GM23338 (cell line): ENCODE data around the gene INPP1.

ENCODE experiments used
- CREB1 ChIP-seq: fragments of 250-450 bp; sonication (Bioruptor Pico); IDR thresholded peaks from 2 replicates; pipeline ENCODE4 v1.5.0; 2020; ENCODE audit warnings: low read depth, mild to moderate bottlenecking, moderate library complexity
- EZH2 ChIP-seq: fragments of 200-600 bp; sonication (generic); IDR thresholded peaks from one replicate; pipeline ENCODE4 v1.8.0; 2017; ENCODE audit warnings: antibody characterized with exemption, mild to moderate bottlenecking, low read depth; ENCODE audit not compliant: unreplicated experiment
- EZH2phosphoT487 ChIP-seq: fragments of 200-600 bp; sonication (generic); IDR thresholded peaks from one replicate; pipeline ENCODE4 v1.8.1; 2018; ENCODE audit warnings: antibody characterized with exemption; ENCODE audit not compliant: unreplicated experiment
- STAT1 ChIP-seq: IDR thresholded peaks from one replicate; pipeline ENCODE4 v1.6.1; 2016; ENCODE audit warnings: antibody characterized with exemption; ENCODE audit not compliant: unreplicated experiment
- TF ChIP-seq, protein P1 (sequence below), 2 experiments: fragments of 200-600 bp in 1 of 2; sonication (generic) in 1 of 2; conservative IDR thresholded peaks; 2 replicates each; pipeline versions ENCODE4 v1.5.1 to v1.6.1; 2016 to 2017; ENCODE audit warnings: antibody characterized with exemption in 2 of 2, low read depth in 2 of 2, mild to moderate bottlenecking in 2 of 2, moderate library complexity in 1 of 2
- TF ChIP-seq, protein P2 (sequence below): IDR thresholded peaks from one replicate; pipeline ENCODE4 v1.6.1; 2018; ENCODE audit warnings: antibody characterized with exemption; ENCODE audit not compliant: unreplicated experiment

DNA sequence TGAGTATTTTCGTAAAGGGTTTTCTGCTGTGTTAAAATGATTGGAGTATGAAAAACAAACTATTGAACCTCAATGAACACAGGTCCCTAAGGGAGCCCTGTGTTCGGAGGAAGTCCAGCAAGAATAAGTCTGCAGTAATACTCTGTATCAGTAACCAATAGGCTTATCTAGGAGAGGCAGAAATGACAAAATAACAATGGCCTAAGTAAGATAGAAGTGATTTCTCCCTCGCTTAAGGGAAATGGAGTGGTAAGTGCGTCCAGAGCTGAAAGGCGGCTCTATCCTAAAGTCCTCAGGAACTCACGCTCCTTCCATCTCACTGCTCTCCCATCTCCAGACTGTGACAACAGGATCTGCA is 35.5 kb downstream of the INPP1 start:
- TF ChIP-seq, protein P1, sequence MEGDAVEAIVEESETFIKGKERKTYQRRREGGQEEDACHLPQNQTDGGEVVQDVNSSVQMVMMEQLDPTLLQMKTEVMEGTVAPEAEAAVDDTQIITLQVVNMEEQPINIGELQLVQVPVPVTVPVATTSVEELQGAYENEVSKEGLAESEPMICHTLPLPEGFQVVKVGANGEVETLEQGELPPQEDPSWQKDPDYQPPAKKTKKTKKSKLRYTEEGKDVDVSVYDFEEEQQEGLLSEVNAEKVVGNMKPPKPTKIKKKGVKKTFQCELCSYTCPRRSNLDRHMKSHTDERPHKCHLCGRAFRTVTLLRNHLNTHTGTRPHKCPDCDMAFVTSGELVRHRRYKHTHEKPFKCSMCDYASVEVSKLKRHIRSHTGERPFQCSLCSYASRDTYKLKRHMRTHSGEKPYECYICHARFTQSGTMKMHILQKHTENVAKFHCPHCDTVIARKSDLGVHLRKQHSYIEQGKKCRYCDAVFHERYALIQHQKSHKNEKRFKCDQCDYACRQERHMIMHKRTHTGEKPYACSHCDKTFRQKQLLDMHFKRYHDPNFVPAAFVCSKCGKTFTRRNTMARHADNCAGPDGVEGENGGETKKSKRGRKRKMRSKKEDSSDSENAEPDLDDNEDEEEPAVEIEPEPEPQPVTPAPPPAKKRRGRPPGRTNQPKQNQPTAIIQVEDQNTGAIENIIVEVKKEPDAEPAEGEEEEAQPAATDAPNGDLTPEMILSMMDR (conservative IDR thresholded peaks at IDR 0.05; ENCODE audit: low read depth in 2 of 2) = no peak
- TF ChIP-seq STAT1 (no peak), EZH2phosphoT487 (no peak), CREB1 (no peak), EZH2 (no peak)
- TF ChIP-seq, protein P2, sequence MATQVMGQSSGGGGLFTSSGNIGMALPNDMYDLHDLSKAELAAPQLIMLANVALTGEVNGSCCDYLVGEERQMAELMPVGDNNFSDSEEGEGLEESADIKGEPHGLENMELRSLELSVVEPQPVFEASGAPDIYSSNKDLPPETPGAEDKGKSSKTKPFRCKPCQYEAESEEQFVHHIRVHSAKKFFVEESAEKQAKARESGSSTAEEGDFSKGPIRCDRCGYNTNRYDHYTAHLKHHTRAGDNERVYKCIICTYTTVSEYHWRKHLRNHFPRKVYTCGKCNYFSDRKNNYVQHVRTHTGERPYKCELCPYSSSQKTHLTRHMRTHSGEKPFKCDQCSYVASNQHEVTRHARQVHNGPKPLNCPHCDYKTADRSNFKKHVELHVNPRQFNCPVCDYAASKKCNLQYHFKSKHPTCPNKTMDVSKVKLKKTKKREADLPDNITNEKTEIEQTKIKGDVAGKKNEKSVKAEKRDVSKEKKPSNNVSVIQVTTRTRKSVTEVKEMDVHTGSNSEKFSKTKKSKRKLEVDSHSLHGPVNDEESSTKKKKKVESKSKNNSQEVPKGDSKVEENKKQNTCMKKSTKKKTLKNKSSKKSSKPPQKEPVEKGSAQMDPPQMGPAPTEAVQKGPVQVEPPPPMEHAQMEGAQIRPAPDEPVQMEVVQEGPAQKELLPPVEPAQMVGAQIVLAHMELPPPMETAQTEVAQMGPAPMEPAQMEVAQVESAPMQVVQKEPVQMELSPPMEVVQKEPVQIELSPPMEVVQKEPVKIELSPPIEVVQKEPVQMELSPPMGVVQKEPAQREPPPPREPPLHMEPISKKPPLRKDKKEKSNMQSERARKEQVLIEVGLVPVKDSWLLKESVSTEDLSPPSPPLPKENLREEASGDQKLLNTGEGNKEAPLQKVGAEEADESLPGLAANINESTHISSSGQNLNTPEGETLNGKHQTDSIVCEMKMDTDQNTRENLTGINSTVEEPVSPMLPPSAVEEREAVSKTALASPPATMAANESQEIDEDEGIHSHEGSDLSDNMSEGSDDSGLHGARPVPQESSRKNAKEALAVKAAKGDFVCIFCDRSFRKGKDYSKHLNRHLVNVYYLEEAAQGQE = no peak
